ENCODE measurements around the gene ATP11A.

GRCh38 chr13:112911285-112911701, 221.5 kb downstream of the ATP11A start:
- TF ChIP-seq EZH2 (IDR thresholded peaks at IDR 0.05; ENCODE audit: borderline replicate concordance, low read depth, low read length, severe bottlenecking): no peak
- TF ChIP-seq, protein P1, sequence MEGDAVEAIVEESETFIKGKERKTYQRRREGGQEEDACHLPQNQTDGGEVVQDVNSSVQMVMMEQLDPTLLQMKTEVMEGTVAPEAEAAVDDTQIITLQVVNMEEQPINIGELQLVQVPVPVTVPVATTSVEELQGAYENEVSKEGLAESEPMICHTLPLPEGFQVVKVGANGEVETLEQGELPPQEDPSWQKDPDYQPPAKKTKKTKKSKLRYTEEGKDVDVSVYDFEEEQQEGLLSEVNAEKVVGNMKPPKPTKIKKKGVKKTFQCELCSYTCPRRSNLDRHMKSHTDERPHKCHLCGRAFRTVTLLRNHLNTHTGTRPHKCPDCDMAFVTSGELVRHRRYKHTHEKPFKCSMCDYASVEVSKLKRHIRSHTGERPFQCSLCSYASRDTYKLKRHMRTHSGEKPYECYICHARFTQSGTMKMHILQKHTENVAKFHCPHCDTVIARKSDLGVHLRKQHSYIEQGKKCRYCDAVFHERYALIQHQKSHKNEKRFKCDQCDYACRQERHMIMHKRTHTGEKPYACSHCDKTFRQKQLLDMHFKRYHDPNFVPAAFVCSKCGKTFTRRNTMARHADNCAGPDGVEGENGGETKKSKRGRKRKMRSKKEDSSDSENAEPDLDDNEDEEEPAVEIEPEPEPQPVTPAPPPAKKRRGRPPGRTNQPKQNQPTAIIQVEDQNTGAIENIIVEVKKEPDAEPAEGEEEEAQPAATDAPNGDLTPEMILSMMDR (IDR thresholded peaks at IDR 0.05; ENCODE audit: borderline replicate concordance, extremely low read depth, low read length, poor library complexity, severe bottlenecking): no peak

Data from DND-41 (cell line).